HCT116 (cell line): ENCODE measurements around the gene COTL1. TPM values are rescaled to one million over a fixed set of nuclear protein-coding genes. Genes with fewer than 3 reads are reported as not detected.

ENCODE experiments used
- ATAC-seq: fragments of 200-7000 bp; cut with Tn5 transposase; 2 replicates; pipeline ENCODE4 v1.9.1; 2020; ENCODE audit warnings: mild to moderate bottlenecking, moderate library complexity
- BruUV-seq: library from RNA; stranded (reverse); fragments of 400-500 nt; replicated peaks from 2 replicates; lab custom pipeline; 2021; lab: Mats Ljungman, UMichigan
- CTCF ChIA-PET: fragments of 300-600 bp; sonication (Branson Sonifier 250); formaldehyde crosslinking; loops from one replicate; lab custom pipeline; 2021; ENCODE audit warnings: antibody characterized with exemption; lab: Charles Lee
- POLR2A ChIA-PET: fragments of 300-600, 350-600 bp; sonication (Branson Sonifier 250); formaldehyde crosslinking; loops from one replicate; lab custom pipeline; 2021; ENCODE audit warnings: antibody characterized with exemption; lab: Charles Lee
- RAD21 ChIA-PET, 2 experiments: fragments of 300-600 bp; sonication (Branson Sonifier 250); formaldehyde crosslinking; loops; one replicate each; lab custom pipeline; 2023; ENCODE audit warnings: low total read pairs in 2 of 2; ENCODE audit not compliant: uncharacterized antibody in 2 of 2, unreplicated experiment in 2 of 2, low non-redundant PET in 1 of 2; lab: Charles Lee
- DNase-seq: peaks from one replicate; pipeline ENCODE4 v3.0.0-alpha.2; 2010; ENCODE audit warnings: low read depth, low spot score
- H2AFZ ChIP-seq: fragments of 200-600 bp; shearing (Covaris generic), sonication (generic); 2 replicates; pipeline ENCODE4 v1.6.1; 2017; ENCODE audit warnings: low read depth, mixed run types, mixed read lengths, antibody characterized with exemption, low read length; ENCODE audit not compliant: poor library complexity, severe bottlenecking
- H3K27ac ChIP-seq: 2 replicates; pipeline ENCODE4 v1.5.1; 2012; ENCODE audit warnings: low read depth, low read length
- H3K27me3 ChIP-seq: fragments of 200-600 bp; sonication (generic); 2 replicates; pipeline ENCODE4 v1.6.1; 2016; ENCODE audit warnings: mixed run types, low read length, mixed read lengths; ENCODE audit not compliant: insufficient read depth
- H3K36me3 ChIP-seq, 2 experiments: fragments of 200-500 bp in 1 of 2; fragments of 200-600 bp in 1 of 2; sonication (Bioruptor generic) in 1 of 2; sonication (generic) in 1 of 2; 2 replicates each; pipeline versions ENCODE4 v1.5.1 to v1.6.1; 2014 to 2016; ENCODE audit warnings: low read length in 2 of 2, inconsistent platforms in 1 of 2, mixed read lengths in 1 of 2, mixed run types in 1 of 2; ENCODE audit not compliant: insufficient read depth in 2 of 2, control insufficient read depth in 1 of 2
- H3K4me1 ChIP-seq, 2 experiments: fragments of 200-600 bp in 1 of 2; sonication (generic) in 1 of 2; 2 replicates each; pipeline versions ENCODE4 v1.5.1 to v1.6.1; 2012 to 2017; ENCODE audit warnings: low read length in 2 of 2, inconsistent platforms in 1 of 2, mild to moderate bottlenecking in 1 of 2, mixed read lengths in 1 of 2, mixed run types in 1 of 2, moderate library complexity in 1 of 2; ENCODE audit not compliant: insufficient read depth in 2 of 2, control insufficient read depth in 1 of 2
- H3K4me2 ChIP-seq: fragments of 200-600 bp; sonication (generic); 2 replicates; pipeline ENCODE4 v1.6.1; 2017; ENCODE audit warnings: mixed run types, low read length, mixed read lengths
- H3K4me3 ChIP-seq, 2 experiments: fragments of 200-600 bp in 1 of 2; sonication (generic) in 1 of 2; replicated peaks in 1 of 2; 2 replicates each; pipeline ENCODE4 v1.5.1; 2011 to 2016; ENCODE audit warnings: low read length in 2 of 2, control low read depth in 1 of 2, low read depth in 1 of 2, mild to moderate bottlenecking in 1 of 2, mixed read lengths in 1 of 2, mixed run types in 1 of 2
- H3K79me2 ChIP-seq: fragments of 200-600 bp; sonication (generic); 2 replicates; pipeline ENCODE4 v1.6.1; 2017; ENCODE audit warnings: mild to moderate bottlenecking, mixed run types, low read length, moderate library complexity, mixed read lengths; ENCODE audit not compliant: insufficient read depth
- H3K9ac ChIP-seq: fragments of 200-600 bp; sonication (generic); 2 replicates; pipeline ENCODE4 v1.6.1; 2016; ENCODE audit warnings: low read length, mixed read lengths
- H3K9me2 ChIP-seq: fragments of 200-600 bp; sonication (generic), shearing (Covaris generic); 2 replicates; pipeline ENCODE4 v1.6.1; 2017; ENCODE audit warnings: mixed run types, mild to moderate bottlenecking, moderate library complexity; ENCODE audit not compliant: insufficient read depth
- H3K9me3 ChIP-seq, 2 experiments: fragments of 200-500 bp in 1 of 2; fragments of 200-600 bp in 1 of 2; sonication (Bioruptor generic) in 1 of 2; sonication (generic) in 1 of 2; 2 replicates each; pipeline ENCODE4 v1.6.1; 2014 to 2017; ENCODE audit warnings: low read length in 2 of 2, mixed read lengths in 2 of 2, inconsistent platforms in 1 of 2, low read depth in 1 of 2, mild to moderate bottlenecking in 1 of 2, mixed run types in 1 of 2, moderate library complexity in 1 of 2; ENCODE audit not compliant: control insufficient read depth in 1 of 2, insufficient read depth in 1 of 2
- H4K20me1 ChIP-seq: fragments of 200-600 bp; sonication (generic), shearing (Covaris generic); 2 replicates; pipeline ENCODE4 v1.6.1; 2017; ENCODE audit warnings: mixed run types, mild to moderate bottlenecking, moderate library complexity; ENCODE audit not compliant: insufficient read depth
- CBX3 ChIP-seq: IDR thresholded peaks from 2 replicates; pipeline ENCODE4 v1.6.1; 2012; ENCODE audit warnings: low read depth
- CEBPB ChIP-seq: IDR thresholded peaks from 2 replicates; pipeline ENCODE4 v1.6.1; 2012; ENCODE audit warnings: low read depth
- CTCF ChIP-seq, 3 experiments: fragments of 200-600 bp in 1 of 3; sonication (generic) in 1 of 3; IDR thresholded peaks in 2 of 3; conservative IDR thresholded peaks in 1 of 3; 2 replicates each; pipeline ENCODE4 v1.5.1; 2012 to 2017; ENCODE audit warnings: low read depth in 2 of 3, low read length in 2 of 3, antibody characterized with exemption in 1 of 3, borderline replicate concordance in 1 of 3, control low read depth in 1 of 3, mild to moderate bottlenecking in 1 of 3, mixed read lengths in 1 of 3, mixed run types in 1 of 3, moderate library complexity in 1 of 3; ENCODE audit not compliant: insufficient read depth in 1 of 3
- EGR1 ChIP-seq: IDR thresholded peaks from 2 replicates; pipeline ENCODE4 v1.6.1; 2012; ENCODE audit warnings: low read depth
- ELF1 ChIP-seq: IDR thresholded peaks from 2 replicates; pipeline ENCODE4 v1.6.1; 2012; ENCODE audit warnings: low read depth, borderline replicate concordance
- EZH2phosphoT487 ChIP-seq: fragments of 200-600 bp; IDR thresholded peaks from 2 replicates; pipeline ENCODE4 v1.6.1; 2018; ENCODE audit warnings: antibody characterized with exemption, borderline replicate concordance
- FOSL1 ChIP-seq: IDR thresholded peaks from 2 replicates; pipeline ENCODE4 v1.6.1; 2012; ENCODE audit warnings: low read depth
- POLR2A ChIP-seq: IDR thresholded peaks from 2 replicates; pipeline ENCODE4 v1.7.0; 2011; ENCODE audit warnings: borderline replicate concordance; ENCODE audit not compliant: insufficient read depth, insufficient read length; ENCODE audit errors: extremely low read depth
- POLR2AphosphoS5 ChIP-seq: IDR thresholded peaks from 2 replicates; pipeline ENCODE4 v1.6.1; 2011; ENCODE audit warnings: mild to moderate bottlenecking, low read depth, low read length, moderate library complexity
- RAD21 ChIP-seq: IDR thresholded peaks from 2 replicates; pipeline ENCODE4 v1.6.1; 2012; ENCODE audit warnings: low read depth, mild to moderate bottlenecking
- REST ChIP-seq: IDR thresholded peaks from 2 replicates; pipeline ENCODE4 v1.6.1; 2012; ENCODE audit warnings: low read depth
- SP1 ChIP-seq: IDR thresholded peaks from 2 replicates; pipeline ENCODE4 v1.6.1; 2012; ENCODE audit warnings: low read depth
- TCF7L2 ChIP-seq: IDR thresholded peaks from 2 replicates; pipeline ENCODE4 v1.7.0; 2011; ENCODE audit warnings: borderline replicate concordance, inconsistent platforms; ENCODE audit not compliant: insufficient read depth, insufficient read length; ENCODE audit errors: extremely low read depth
- intact Hi-C: fragments of 100-400 bp; cut with micrococcal nuclease; formaldehyde crosslinking; loops from 2 replicates; pipeline ENCODE4 v1.10.0; 2022
- total RNA-seq: library from RNA; stranded (reverse); gene quantifications from one replicate; pipeline ENCODE4 v1.2.1, GENCODE V29; 2021; ENCODE audit not compliant: unreplicated experiment

The COTL1 gene
- total RNA-seq, 1 experiment from 2014 or later, result 276 TPM

DNA sequence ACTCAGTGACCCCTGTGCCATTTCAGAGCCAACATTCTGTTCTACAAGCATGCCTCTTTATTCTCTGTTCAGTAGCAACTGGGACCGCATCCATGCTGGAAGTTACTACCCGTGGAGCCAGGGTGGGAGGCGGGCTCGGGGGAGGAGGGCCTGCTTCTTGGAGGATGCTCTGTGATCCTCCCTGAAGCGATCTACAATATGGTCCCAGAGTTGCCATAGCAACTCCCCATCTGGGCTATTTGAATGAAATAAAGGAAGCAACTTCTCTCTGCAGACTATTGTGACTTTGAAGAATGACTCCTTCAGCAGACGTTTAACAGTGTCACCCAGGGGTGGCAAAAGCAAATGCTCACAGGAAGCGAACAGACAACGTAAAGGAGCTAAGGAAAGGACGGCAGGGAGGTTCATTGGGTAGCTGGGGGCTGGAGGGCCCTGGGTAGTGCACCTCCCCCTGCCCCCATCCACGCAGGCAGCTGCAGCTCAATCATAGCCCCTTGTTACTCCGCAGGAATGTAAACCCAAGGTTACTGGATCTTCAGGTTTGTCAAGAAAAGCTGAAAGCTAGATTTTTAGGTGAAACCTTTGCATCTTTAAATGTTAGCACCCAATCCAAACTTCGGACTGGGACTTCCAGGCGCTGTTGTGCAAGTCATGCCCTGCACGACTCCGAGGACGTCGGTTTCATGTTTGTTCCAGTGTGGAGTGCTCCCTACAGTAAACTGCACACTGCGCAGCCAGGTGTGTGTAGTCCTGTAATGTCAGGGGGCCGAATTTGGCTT, 62.3 kb downstream of the COTL1 start (continued):
- TF ChIP-seq TCF7L2 (no peak), REST (no peak)

GRCh38 chr16:84554627-84555328, 63.1 kb downstream of the COTL1 start:
- H3K9me3 ChIP-seq, result no peaks in the 10 kb centered on the region
- ChIA-PET CTCF (no interaction called here), POLR2A (no interaction called here), RAD21 (no interaction called here)
- ATAC-seq (no peak), DNase-seq (no peak)
- H3K4me1 ChIP-seq, result peaks cover 0 to 6% of the 10 kb centered on the region in 2 experiments; a peak in 1 of 4 replicates
- no peak overlapping the region for H3K4me2 ChIP-seq
- H3K9me2 ChIP-seq, result no peaks in the 10 kb centered on the region
- no TSS peak for BruUV-seq
- no peak overlapping the region for H2AFZ ChIP-seq
- H3K36me3 ChIP-seq, result no peaks in the 10 kb centered on the region
- no peak overlapping the region for H3K9ac ChIP-seq
- intact Hi-C loops, result no loop called here
- H3K4me3 ChIP-seq, result no peak overlapping the region
- H3K27me3 ChIP-seq, result no peaks in the 10 kb centered on the region
- no peaks in the 10 kb centered on the region for H4K20me1 ChIP-seq
- no peaks in the 10 kb centered on the region for H3K79me2 ChIP-seq
- TF ChIP-seq EZH2phosphoT487 (no peak), REST (no peak), CBX3 (no peak), CEBPB (no peak), EGR1 (no peak), POLR2A (no peak), SP1 (no peak), RAD21 (no peak), CTCF (IDR thresholded peaks at IDR 0.05 in 2 of 3, conservative IDR thresholded peaks at IDR 0.05 in 1 of 3; ENCODE audit: borderline replicate concordance in 1 of 3, insufficient read depth in 1 of 3, low read depth in 2 of 3, low read length in 2 of 3) (no peak), FOSL1 (no peak), POLR2AphosphoS5 (no peak), ELF1 (no peak)
- H3K27ac ChIP-seq, result no peak overlapping the region
